Parathyroid adenoma (tissue), 2 donors: ENCODE results near the gene PDE7B.

Source experiments
- H2AFZ ChIP-seq: fragments of 300-600 bp; sonication (generic); one replicate; pipeline ENCODE4 v1.7.0; 2017; ENCODE audit warnings: antibody characterized with exemption, mild to moderate bottlenecking
- H3K27ac ChIP-seq: fragments of 300-600 bp; sonication (generic); one replicate; pipeline ENCODE4 v1.7.0; 2017
- H3K27me3 ChIP-seq: fragments of 300-600 bp; sonication (generic); one replicate; pipeline ENCODE4 v1.7.0; 2017; ENCODE audit warnings: low read length; ENCODE audit not compliant: control insufficient read depth, insufficient read depth
- H3K36me3 ChIP-seq: fragments of 300-600 bp; sonication (generic); one replicate; pipeline ENCODE4 v1.7.0; 2017; ENCODE audit warnings: low read length; ENCODE audit not compliant: control insufficient read depth, insufficient read depth
- H3K4me1 ChIP-seq: fragments of 300-600 bp; sonication (generic); one replicate; pipeline ENCODE4 v1.7.0; 2017; ENCODE audit warnings: control low read depth
- H3K4me2 ChIP-seq: fragments of 300-600 bp; sonication (generic); one replicate; pipeline ENCODE4 v1.7.0; 2017; ENCODE audit warnings: low read length
- H3K4me3 ChIP-seq: fragments of 300-600 bp; sonication (generic); one replicate; pipeline ENCODE4 v1.7.0; 2017; ENCODE audit warnings: low read depth, low read length
- H3K79me2 ChIP-seq: fragments of 300-600 bp; sonication (generic); one replicate; pipeline ENCODE4 v1.7.0; 2017; ENCODE audit warnings: control low read depth
- H3K9ac ChIP-seq: fragments of 300-600 bp; sonication (generic); one replicate; pipeline ENCODE4 v1.7.0; 2017; ENCODE audit warnings: mild to moderate bottlenecking
- H3K9me3 ChIP-seq: fragments of 300-600 bp; sonication (generic); one replicate; pipeline ENCODE4 v1.7.0; 2017; ENCODE audit warnings: low read length; ENCODE audit not compliant: control insufficient read depth
- CTCF ChIP-seq: fragments of 300-600 bp; sonication (generic); IDR thresholded peaks from one replicate; pipeline ENCODE4 v1.7.0; 2017; ENCODE audit warnings: antibody characterized with exemption, mild to moderate bottlenecking
- donor health status: primary hyperparathyroidism.

PDE7B gene

GRCh38 chr6:136067731-136068341 is 216.3 kb downstream of the PDE7B start:
- H3K4me3 ChIP-seq, result no peak overlapping the region
- H3K27ac ChIP-seq, result peak overlapping the region; percentile 11
- H3K4me1 ChIP-seq, result peaks cover 5% of the 10 kb centered on the region
- no peaks in the 10 kb centered on the region for H3K79me2 ChIP-seq
- TF ChIP-seq CTCF, result no peak
- no peak overlapping the region for H3K9ac ChIP-seq
- no peaks in the 10 kb centered on the region for H3K36me3 ChIP-seq
- no peak overlapping the region for H3K4me2 ChIP-seq
- no peaks in the 10 kb centered on the region for H3K27me3 ChIP-seq
- H2AFZ ChIP-seq, result no peak overlapping the region
- H3K9me3 ChIP-seq, result no peaks in the 10 kb centered on the region

GRCh38 chr6:136069119-136069518 is 217.6 kb downstream of the PDE7B start:
- Histone ChIP-seq H3K4me3 (no peak overlapping the region), H3K27me3 (no peaks in the 10 kb centered on the region), H3K9ac (no peak overlapping the region), H3K4me1 (no peaks in the 10 kb centered on the region), H3K36me3 (no peaks in the 10 kb centered on the region), H2AFZ (no peak overlapping the region), H3K27ac (no peak overlapping the region), H3K79me2 (no peaks in the 10 kb centered on the region), H3K9me3 (no peaks in the 10 kb centered on the region), H3K4me2 (no peak overlapping the region)
- TF ChIP-seq CTCF, result no peak

- Histone ChIP-seq H2AFZ (no peak overlapping the region), H3K4me1 (no peaks in the 10 kb centered on the region), H3K27ac (no peak overlapping the region)
These were observed 219.3 kb downstream of the PDE7B start for GRCh38 chr6:136070815-136071214.

GRCh38 chr6:136072691-136073090 is 221.2 kb downstream of the PDE7B start:
- H3K4me3 ChIP-seq, result no peak overlapping the region
- H3K27ac ChIP-seq, result no peak overlapping the region
- H3K4me2 ChIP-seq, result no peak overlapping the region
- no peaks in the 10 kb centered on the region for H3K36me3 ChIP-seq
- TF ChIP-seq CTCF, result no peak
- H3K27me3 ChIP-seq, result no peaks in the 10 kb centered on the region
- H2AFZ ChIP-seq, result no peak overlapping the region
- no peaks in the 10 kb centered on the region for H3K79me2 ChIP-seq
- H3K9ac ChIP-seq, result no peak overlapping the region
- no peaks in the 10 kb centered on the region for H3K9me3 ChIP-seq
- H3K4me1 ChIP-seq, result peaks cover under 1% of the 10 kb centered on the region

More at GRCh38 chr6:136070815-136071214, 219.3 kb downstream of the PDE7B start:
- no peaks in the 10 kb centered on the region for H3K27me3 ChIP-seq
- no peak overlapping the region for H3K9ac ChIP-seq
- no peaks in the 10 kb centered on the region for H3K79me2 ChIP-seq
- no peak overlapping the region for H3K4me3 ChIP-seq
- H3K9me3 ChIP-seq, result no peaks in the 10 kb centered on the region
- H3K36me3 ChIP-seq, result no peaks in the 10 kb centered on the region
- H3K4me2 ChIP-seq, result no peak overlapping the region
- no peak for TF ChIP-seq CTCF

GRCh38 chr6:136073216-136073615 is 221.7 kb downstream of the PDE7B start:
- no peak for TF ChIP-seq CTCF
- no peaks in the 10 kb centered on the region for H3K79me2 ChIP-seq
- no peak overlapping the region for H3K9ac ChIP-seq
- H3K4me3 ChIP-seq, result no peak overlapping the region
- no peaks in the 10 kb centered on the region for H3K27me3 ChIP-seq
- H3K36me3 ChIP-seq, result no peaks in the 10 kb centered on the region
- no peak overlapping the region for H3K4me2 ChIP-seq
- H3K9me3 ChIP-seq, result no peaks in the 10 kb centered on the region
- peaks cover 5% of the 10 kb centered on the region for H3K4me1 ChIP-seq
- no peak overlapping the region for H2AFZ ChIP-seq
- no peak overlapping the region for H3K27ac ChIP-seq
